Measurements from ENCODE around the gene RNF224.
"Not testable (repeated sequence)": the region's sequence is repeated elsewhere in the genome, so short reads cannot be mapped to it uniquely, and the experiment has no call there.

Gene RNF224

DNA sequence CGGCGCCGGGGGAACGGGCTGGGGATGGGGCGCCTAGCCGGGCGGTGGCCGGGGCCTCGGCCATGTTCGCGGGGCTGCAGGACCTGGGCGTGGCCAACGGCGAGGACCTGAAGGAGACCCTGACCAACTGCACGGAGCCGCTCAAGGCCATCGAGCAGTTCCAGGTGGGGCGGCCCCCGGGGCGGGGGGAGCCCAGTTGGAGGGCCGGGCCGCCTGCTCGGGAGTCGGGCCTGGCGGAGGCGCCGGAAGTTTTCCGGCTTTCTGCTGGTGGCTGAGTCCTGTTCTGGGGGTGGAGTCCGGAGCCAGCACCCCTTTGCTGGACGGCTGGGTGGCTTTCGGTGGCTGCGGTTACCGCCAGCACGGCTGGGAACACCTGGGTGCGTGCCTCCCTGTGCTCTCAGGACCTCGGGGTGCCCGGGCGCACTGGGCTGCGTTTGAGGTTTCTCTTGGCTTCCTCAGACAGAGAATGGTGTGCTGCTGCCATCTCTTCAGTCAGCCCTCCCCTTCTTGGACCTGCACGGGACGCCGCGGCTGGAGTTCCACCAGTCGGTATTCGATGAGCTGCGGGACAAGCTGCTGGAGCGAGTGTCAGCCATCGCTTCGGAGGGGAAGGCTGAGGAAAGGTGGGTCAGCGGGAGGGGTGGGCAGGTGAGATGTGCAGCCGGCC, 28.3 kb downstream of the RNF224 start:
- no peak for DNase-seq

DNA sequence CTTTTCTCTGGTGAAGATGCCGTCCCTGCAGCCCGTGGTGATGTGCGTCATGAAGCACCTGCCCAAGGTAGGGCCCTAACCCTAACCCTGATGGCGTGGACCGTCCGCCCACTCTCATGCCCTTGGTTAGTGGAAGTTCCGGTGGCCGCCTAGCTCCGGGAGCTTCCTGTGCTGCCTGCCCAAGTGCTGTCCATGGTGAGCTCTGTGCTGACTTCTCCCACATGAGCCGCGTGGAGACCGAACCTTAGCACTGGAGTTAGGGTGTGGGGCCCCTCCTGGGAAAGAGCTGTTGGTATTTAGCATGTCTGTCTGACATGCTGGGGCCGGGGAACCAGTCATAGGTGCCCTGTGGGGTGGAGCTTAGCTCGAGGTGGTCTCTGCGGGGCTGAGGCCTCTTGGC, 29.1 kb downstream of the RNF224 start:
- DNase-seq, result no peak

DNA sequence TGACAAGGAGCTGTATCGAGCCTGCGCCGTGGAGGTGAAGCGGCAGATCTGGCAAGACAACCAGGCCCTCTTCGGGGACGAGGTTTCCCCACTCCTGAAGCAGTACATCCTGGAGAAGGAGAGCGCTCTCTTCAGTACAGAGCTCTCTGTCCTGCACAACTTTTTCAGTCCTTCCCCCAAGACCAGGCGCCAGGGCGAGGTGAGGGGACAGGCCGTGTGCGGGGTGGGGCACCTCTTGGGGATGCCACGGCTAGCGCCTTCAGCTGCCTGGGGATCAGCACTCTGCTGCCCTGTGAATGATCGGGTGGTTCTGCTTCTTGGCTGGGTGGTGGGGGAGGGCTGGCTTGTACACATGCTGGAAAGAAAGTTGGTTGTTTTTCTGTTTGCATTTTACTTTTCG, 29.6 kb downstream of the RNF224 start:
- no peak for DNase-seq

DNA sequence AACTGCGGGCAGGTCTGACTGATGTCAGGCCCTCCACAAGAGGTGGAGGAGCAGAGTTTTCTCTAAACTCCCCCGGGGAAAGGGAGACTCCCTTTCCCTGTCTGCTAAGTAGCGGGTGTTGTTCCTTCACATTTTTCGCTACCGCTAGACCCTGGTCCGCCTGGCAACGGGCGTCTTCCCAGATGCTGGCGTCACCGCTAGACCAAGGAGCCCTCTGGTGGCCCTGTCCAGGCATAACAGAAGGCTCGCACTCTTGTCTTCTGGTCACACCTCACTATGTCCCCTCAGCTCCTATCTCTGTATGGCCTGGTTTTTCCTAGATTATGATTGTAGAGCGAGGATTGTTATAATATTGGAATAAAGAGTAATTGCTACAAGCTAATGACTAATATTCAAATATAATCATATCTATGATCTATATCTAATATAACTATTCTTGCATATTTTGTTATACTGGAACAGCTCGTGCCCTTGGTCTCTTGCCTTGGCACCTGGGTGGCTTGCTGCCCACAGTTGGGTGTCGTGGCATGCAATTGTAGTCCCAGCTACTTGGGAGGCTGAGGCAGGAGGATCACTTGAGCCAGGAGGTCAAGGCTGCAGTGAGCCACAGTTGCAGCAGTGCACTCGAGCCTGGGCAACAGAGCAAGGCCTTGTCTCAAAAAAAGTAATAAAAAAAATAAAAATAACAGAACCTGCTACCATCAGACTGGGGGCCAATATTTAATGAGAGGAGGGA, 35.0 kb downstream of the RNF224 start:
- DNase-seq, result not testable (repeated sequence)

DNA sequence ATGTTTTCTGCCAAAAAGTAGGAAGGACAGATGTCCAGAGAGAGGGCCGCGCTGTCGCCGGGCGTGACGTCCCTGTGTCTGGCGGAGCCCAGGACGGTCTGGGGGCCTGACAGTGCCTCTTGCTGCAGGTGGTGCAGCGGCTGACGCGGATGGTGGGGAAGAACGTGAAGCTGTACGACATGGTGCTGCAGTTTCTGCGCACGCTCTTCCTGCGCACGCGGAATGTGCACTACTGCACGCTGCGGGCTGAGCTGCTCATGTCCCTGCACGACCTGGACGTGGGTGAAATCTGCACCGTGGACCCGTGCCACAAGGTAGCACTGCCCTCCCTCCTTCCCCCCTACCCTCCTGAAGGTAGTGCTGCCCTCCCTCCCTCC, 35.6 kb downstream of the RNF224 start:
- DNase-seq, result no peak

DNA sequence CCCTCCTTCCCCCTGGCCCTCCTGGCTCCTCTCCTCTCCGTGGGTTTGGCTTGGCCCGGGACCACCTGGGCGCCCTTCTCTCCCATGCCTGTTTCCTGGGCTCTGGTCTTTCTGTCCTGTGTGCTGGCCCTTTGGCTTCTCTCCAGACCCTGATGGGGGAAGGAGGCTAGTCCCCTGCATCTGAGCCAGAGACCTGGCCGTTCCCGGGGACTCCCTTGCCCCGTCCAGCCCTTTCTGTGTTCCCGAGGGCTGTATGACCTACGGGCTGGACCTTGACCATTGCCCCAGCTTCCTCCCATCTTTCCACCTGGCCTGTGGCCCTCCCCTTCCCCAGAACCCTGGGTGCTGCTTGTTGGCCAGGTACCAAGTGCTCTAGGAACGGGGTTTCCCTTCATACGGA, 36.2 kb downstream of the RNF224 start:
- no peak for DNase-seq

DNA sequence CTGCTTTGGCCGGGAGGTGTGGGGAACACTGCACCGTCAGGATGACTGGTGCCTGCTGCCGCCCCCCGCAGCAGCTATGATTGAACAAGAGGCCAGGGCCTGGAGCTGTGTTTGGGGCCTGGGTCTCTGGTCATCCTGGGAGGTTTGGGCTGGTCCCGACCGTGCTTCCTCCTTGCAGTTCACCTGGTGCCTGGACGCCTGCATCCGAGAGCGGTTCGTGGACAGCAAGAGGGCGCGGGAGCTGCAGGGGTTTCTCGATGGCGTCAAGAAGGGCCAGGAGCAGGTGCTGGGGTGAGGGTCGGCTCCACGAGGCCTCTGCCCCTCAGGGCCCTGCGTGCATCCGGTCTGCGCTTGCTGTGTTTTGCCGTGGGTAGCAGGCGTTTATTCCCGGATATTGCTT, 36.8 kb downstream of the RNF224 start:
- no peak for DNase-seq

DNA sequence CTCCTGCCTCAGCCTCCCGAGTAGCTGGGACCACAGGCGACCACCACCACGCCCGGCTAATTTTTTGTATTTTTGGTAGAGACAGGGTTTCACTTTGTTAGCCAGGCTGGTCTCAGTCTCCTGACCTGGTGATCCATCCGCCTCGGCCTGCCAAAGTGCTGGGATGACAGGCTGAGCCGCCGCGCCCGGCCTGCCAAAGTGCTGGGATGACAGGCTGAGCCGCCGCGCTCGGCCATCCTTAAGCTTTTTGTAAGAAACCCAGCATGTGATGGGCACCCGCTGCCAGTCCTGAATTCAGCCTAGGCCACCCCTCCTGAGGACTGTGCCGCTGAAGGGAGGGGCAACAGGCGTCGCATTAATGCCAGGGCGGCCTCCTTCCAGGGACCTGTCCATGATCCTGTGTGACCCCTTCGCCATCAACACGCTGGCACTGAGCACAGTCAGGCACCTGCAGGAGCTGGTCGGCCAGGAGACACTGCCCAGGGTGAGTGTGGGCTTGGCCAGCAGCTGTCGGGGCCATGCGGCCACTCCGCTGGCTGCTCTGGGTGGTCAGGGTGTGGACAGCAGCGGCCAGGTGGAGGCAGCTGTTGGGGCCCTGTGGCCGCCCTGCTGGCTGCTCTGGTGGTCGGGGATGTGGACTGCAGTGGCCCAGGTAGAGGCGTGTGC, 38.3 kb downstream of the RNF224 start:
- DNase-seq, result no peak

DNA sequence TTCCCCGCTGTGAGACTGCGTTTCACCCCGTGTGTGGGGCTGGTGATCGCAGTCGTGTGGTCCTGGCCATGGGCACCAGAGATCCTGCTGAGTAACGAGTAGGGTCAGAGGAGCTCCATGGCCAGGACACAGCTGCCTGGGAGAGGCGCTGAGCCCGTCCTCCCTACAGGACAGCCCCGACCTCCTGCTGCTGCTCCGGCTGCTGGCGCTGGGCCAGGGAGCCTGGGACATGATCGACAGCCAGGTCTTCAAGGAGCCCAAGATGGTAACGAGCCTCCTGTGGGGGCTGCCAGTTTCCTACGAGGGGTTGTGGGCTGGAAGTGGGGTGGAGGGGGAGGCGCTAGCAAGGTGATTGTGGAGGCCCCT, 38.8 kb downstream of the RNF224 start:
- DNase-seq, result no peak

DNA sequence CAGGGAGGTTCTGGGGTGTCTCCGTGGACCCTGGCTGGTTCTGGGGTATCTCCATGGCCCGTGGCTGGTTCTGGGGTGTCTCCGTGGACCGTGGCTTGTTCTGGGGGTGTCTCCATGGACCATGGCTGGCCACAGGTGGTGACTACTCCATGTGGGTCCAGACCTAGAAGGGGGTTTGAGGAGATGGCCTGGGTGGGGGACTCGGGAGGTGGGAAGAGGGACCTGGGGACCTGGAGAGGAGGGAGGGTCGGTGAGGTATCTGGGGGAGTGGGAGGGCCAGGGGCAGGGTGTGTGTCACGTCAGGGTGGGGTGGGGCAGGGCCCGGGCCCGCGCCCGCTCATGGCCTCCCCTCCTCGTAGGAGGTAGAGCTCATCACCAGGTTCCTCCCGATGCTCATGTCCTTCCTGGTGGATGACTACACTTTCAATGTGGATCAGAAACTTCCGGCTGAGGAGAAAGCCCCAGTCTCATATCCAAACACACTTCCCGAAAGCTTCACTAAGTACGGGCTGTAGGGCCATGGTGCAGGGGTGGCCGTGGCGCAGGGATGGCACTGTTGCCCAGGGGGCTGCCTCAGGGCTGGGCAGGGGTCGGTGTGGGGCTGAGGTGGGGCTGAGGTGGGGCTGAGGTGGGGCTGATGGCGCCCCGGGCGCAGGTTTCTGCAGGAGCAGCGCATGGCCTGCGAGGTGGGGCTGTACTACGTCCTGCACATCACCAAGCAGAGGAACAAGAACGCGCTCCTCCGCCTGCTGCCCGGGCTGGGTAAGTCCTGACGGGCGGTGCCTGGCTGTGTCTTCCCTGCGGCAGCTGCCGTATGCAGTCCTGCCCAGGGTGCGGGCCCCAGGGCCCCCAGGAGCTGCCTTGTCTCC, 39.5 kb downstream of the RNF224 start:
- DNase-seq, result no peak

DNA sequence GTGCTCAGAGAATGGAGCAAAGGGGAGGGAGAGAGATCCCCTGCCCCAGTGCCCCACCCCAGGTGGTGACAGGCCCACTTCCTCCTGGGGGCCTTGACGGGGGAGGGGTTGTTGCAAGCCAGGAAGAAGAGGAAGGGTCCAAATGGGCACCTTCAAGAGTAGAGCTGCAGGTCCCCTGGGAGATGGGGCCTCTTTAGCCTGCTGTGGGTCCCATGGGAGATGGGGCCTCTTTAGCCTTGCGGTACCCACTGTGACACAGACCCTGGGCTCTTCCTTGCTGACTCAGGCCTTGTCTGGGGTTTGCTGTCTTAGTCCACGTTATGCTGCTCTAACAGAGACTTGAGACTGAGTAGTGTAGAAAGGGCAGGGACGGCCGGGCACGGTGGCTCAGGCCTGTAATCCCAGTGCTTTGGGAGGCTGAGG, 40.6 kb downstream of the RNF224 start:
- DNase-seq, result no peak

DNA sequence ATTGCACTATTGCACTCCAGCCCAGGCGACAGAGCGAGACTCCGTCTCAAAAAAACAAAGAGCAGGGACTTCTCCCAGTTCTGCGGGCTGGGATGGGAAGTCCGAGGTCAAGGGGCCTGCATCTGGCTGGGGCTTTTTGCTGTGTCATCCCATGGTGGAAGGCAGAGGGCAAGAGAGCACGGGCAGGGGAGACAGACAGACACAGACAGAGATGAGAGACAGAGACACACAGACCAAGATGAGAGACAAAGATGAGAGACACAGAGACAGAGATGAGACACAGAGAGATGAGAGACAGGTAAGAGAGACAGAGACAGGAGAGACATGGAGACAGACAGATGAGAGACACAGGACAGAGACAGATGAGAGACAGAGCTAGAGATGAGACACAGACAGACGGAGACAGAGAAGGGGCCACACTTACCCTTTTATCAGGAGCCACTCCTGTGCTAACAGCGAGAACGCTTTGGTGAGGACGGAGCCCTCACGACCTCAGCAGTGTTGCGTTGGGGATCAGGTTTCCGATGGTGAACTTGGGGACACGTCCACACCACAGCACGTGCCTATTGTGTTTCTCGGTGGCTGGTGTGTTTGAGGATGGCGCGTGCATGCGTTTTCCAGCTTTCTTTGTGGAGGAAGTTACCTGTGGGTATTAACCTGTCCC, 41.4 kb downstream of the RNF224 start:
- DNase-seq, result no peak

DNA sequence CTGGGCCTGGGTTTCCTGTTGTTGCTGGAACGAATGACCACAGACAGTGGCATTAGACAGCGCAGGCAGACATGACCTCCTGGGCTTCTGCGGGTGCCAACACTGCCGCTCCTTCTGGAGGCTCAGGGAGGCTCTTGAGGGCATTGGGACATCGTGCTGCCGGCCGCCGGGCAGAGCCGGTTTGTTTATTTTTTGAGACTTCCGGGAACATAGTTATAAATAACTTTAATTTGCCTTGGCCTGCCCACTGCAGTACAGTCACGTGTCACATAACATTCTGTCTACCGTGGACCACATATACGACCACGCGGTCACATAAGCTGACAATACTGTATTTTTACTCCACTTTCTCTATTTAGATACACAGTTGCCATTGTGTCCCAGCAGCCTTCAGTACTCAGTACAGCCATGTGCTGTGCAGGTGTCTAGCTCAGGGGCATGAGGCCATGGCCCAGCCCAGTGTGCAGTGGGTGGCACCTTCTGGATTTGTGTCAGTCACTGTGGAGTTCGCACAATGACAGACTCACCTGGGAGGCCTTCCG, 42.0 kb downstream of the RNF224 start:
- DNase-seq, result no peak

DNA sequence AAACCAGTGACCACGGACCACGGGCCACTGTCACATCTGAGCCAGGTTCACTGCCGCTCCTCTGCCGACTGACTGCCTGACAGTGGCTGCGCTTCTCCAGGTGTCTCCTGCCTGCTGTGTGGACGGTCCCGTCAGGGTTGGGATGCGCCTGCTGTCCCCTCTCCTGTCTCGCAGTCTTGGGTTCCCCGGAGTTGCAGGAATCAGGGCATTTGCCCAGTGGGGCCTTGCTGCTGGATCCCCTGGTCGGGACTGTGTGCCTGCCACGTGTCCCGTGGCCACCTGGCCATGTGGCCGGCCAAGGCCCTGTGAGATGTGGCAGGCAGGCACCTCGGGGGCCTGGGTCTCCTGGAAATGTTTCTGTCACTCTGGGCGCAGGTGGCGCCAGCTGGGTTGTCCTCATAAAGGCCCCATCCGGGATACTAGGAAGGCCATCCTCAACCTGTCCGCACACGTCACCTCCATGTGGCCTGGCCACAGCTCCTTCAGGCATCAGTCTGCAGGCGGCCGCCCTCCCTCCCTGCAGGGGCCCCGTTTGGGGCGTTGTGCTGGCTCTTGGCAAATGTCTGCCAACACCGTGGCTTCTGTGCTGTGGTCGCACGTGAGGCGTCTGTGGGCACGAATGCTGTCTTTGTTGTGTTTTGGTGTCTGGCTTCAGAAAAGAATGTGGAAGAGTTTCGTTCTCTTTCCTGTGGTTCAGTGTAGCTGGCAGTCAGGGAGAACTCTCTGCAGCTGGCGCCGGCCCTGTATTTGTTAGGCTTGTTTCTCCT, 43.8 kb downstream of the RNF224 start:
- DNase-seq, result no peak

DNA sequence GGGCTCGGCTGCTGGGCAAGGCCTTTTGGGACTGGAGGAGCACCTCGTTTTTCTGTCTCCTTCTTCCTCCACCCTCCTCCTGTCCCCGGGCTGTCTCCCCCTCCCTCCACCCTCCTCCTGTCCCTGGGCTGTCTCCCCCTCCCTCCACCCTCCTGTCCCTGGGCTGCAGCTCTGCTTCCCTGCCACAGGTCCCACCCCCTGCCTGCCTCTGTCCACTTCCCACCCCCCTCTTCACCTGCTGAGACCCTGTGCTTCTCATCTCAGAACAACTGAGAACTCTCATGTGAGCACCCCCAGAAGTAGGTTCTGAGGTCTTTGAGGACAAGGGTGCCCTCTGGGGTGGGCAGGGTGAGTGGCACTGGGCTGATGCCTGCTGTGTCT, 44.4 kb downstream of the RNF224 start:
- DNase-seq, result no peak

DNA sequence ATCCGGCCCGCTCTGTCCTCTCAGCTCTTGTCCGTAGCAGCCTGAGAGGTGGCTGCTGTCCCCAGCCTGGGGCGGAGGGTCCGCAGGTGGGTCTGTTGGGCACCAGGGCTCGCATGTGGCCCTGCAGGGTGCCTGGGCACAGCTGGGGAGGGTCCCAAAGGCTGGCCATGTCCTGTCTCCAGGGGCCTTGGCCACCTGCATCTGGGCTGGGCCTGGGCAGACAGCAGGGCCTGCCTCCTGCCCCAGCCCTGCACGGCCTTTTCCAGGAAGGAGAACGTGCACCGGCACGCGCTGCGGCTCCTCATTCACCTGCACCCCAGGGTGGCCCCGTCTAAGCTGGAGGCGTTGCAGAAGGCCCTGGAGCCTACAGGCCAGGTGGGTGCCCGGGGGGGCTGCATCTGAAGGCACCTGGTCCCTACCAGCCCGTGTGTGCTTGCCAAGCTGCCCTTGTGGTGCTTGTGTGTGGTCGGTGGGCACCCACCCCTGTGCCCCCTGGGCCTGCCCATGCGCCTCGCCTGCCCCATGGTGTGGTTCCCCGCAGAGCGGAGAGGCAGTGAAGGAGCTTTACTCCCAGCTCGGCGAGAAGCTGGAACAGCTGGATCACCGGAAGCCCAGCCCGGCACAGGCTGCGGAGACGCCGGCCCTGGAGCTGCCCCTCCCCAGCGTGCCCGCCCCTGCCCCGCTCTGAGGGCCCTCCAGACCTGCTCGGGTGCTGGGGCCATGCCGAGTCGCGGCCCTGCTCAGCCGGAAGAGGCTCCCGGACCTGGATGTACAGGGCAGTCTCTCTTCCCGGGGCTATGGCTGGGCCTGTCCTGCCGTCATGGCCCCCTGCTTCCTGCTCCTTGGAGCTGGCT, 45.2 kb downstream of the RNF224 start:
- DNase-seq, result no peak

DNA sequence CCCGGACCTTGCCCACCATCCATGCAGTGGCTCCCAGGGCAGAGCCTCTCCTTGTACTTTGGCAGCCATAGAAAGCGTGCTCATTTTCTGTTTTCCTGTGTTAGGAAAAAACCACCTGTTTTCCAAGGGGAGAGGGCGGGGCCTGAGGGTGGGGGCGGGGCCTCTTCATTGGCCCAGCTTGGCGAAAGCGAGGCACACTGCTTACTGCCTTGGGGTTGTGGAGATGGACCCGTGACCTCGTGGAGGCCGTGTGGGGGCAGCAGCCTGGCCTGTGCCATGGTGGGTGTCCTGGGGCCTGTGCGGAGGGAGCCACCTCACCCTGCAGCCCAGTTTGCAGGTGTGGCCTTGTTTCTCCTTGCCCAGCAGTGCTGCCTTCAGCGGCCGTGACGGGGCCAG, 45.8 kb downstream of the RNF224 start:
- no peak for DNase-seq

DNA sequence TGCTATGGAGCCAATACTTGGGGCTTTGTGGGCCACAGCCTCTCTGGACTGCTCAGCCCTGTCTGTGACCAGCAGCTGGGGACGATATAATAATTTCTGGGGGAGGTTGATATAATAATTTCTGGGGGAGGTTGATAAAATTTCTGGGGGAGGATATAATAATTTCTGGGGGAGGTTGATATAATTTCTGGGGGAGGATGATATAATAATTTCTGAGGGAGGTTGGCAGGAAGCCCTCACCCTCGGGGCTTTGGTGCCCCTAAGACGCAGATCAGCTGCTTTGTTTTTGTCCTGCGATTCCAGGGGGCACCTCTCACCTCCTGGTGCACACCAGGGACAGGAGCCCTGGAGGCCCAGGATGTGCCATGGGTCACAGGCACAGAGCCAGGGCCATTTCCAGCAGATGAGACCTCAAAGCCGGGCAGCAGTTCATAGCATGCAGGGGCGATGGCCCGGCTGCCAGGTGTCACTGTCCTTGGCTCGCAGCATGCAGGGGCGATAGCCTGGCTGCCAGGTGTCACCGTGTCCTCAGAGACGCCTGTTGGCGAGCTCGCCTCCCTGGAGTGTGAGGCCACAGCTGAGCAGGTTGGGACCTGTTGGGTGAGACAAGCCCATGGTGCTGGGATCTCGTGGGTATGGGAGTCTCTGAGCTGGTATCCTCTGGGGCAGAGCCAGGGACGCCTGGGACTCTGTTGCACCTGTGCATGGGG, 46.5 kb downstream of the RNF224 start:
- DNase-seq, result no peak

DNA sequence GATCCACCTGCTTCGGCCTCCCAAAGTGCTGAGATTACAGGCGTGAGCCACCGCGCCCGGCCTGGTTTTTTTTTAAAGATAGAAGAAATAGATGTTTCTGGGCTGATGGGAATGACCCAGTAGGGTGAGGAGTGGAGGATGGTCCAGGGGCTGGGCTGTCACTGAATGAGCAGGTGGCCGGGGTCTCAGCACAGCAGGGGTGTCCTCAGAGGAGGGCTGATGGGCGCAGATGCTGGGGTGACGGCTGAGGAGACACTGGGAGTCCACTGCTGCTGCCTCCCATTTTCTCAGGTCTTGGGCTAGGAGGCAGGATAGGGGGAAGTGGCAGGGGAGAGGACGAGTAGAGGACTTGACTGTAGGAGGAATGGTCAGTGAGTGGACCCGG, 47.9 kb downstream of the RNF224 start:
- DNase-seq, result no peak
